HG02973 (cell line): ENCODE results near the gene BTN2A1.

Experiments used
- ATAC-seq: cut with Tn5 transposase; IDR thresholded peaks from one replicate; pipeline ENCODE4 v1.9.1; 2021; ENCODE audit warnings: moderate library complexity; ENCODE audit not compliant: unreplicated experiment

The BTN2A1 gene

GRCh38 chr6:26465776-26466175 is 8.0 kb downstream of the BTN2A1 start:
- no peak for ATAC-seq

DNA sequence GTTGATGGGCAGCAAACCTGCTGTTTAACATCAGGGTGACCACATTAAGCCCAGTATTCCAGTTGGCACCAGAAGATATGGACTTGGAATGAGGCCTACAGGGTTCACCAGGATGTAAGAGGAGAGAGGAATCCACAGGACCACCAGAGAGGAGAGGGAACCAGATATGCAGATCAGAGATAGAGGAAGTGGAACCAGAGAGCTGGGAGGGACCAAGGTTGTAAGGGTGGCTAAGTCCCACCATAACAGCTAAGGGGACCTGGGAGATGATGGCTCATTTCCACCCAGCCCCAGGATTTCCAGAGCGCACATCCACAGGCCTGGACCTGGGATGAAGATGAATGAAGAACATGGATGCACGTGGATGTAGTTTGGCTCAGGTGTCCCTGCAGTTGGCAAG is 11.1 kb downstream of the BTN2A1 start:
- ATAC-seq, result no peak

DNA sequence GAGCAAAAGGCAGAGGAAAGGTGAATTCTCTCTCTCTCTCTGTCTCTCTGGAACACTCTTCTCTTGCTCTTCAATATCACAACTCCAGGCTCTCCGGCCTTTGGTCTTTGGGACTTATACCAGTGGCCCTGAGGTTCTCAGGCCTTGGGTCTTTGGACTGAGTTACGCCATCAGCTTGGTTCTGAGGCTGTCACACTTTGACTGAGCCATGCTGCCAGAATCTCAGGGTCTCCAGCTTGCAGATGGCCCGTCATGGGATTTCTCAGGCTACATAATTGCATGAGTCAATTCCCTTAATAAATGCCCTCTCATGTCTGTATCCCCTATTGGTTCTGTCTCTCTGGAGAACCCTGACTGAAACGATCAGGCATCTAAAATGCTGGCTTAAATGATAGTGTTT is 12.9 kb downstream of the BTN2A1 start:
- no peak for ATAC-seq

- no peak for ATAC-seq
These were observed 14.2 kb downstream of the BTN2A1 start for GRCh38 chr6:26471970-26472369.

- no peak for ATAC-seq
These were observed 15.0 kb downstream of the BTN2A1 start for GRCh38 chr6:26472549-26473290.

- ATAC-seq, result no peak
These were observed 15.6 kb downstream of the BTN2A1 start for GRCh38 chr6:26473429-26473757.

DNA sequence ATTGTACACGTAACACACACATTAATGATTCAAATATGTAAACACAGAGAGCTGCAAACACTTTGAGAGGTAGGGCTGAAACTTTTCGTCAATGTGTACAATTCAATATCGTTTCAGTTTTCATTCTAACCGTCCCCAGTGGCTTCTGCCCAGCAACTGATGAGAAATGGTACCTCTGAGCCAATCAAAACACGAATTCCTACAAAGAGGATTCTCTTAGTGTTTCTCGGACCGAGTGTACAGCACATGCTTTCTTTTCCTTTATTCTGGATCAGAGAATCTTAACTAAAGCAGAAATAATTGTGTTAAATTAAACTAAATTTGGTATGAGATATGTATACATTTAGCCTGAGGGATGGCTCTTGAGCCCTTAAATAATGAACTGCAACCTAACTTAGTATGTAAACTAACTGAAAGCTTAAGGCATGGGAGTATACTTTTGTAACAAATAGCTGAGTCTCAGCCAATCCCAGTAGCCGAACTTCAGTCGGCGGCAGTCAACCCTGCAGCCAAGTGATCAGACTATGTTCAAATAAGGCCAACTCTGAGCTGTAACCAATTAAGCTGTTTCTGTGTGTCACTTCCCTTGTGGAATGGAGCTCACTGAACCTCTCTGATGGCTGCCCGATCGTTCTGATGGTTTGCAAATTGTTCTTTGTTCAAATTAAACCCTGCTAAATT is 16.1 kb downstream of the BTN2A1 start:
- peak; percentile 85 for ATAC-seq

DNA sequence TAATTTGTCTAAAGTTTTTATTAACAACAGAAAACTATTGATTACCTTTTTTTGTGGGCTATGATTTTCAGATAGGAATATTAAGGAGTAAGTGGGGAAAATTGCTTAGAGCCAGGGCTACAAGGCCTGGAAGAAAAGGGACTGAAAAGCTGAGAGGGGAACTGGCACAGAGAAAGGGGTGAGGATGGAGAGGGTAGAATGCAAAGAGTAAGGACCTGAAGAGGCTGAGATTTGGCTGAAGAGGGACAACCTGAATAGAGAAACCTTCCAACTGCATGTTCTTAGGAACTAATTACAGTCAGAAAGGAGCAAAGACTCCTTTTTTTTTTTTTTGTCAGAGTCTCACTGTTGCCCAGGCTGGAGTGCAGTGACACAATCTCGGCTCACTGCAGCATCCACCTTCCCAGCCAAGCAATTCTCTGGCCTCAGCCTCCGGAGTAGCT is 16.7 kb downstream of the BTN2A1 start:
- no peak for ATAC-seq

- no peak for ATAC-seq
These were observed 18.3 kb downstream of the BTN2A1 start for GRCh38 chr6:26475823-26476729.

- ATAC-seq, result no peak
These were observed 19.1 kb downstream of the BTN2A1 start for GRCh38 chr6:26476896-26477295.

DNA sequence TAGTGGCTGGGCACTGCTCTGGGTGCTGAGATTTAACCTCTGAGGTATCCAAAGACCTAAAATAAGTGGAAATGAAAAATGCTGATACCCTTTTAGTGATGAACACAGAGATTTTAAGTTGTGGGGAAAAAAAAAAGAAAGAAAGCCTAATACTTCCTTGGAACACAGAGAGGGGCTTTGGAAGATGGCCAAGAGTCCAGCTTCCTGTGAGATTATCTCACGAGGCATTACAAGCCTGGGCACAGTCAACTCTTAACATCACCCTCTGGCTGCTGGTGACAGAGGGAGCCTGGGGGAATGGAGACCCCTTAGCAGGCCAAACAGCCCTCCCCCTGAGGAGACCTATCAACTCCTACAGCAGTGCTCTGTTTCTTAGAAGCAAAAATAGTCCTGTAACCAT is 19.7 kb downstream of the BTN2A1 start:
- ATAC-seq, result no peak

- no peak for ATAC-seq
These were observed 20.6 kb downstream of the BTN2A1 start for GRCh38 chr6:26478100-26478984.

GRCh38 chr6:26478985-26479278 is 21.2 kb downstream of the BTN2A1 start:
- no peak for ATAC-seq

GRCh38 chr6:26482338-26482737 is 24.6 kb downstream of the BTN2A1 start:
- ATAC-seq, result no peak

DNA sequence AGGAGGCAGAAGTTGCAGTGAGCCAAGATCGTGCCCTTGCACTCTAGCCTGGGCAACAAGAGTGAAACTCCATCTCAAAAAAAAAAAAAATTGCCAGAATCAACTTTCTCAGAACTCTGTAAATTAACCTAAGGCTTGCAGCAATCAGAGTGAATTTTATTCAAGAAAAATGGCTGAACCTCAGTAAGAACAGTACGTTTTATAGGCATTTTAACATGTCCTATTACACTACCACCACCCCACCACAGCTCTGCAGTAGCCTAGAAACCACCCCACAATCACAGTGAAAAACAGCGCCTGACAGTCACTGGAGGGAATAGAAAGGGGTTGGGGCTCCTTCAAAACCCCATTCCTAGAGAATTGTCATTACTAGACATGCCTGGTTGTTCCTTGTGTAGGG is 26.0 kb downstream of the BTN2A1 start:
- ATAC-seq, result no peak

GRCh38 chr6:26484161-26484560 is 26.4 kb downstream of the BTN2A1 start:
- no peak for ATAC-seq

- no peak for ATAC-seq
These were observed 27.5 kb downstream of the BTN2A1 start for GRCh38 chr6:26485112-26485780.

DNA sequence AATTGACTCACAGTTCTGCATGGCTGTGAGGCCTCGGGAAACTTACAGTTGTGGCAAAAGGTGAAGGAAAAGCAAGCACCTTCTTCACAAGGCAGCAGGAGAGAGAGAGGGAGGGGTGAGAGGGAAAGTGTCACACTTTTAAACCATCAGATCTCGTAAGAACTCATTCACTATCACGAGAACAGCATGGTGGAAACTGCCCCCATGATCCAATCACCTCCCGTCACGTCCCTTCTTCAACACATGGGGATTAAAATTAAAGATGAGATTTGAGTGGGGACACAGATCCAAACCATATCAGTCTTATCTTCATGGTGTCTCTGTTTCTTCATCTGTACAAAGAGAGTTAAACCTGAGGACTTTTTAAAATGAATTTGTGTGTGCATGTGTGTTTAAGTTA is 28.6 kb downstream of the BTN2A1 start:
- no peak for ATAC-seq

- ATAC-seq, result no peak
These were observed 29.7 kb downstream of the BTN2A1 start for GRCh38 chr6:26487466-26487865.
